IMR-90 (cell line): ENCODE data around the gene LRRC26. TPM values are rescaled to one million over a fixed set of nuclear protein-coding genes. Genes with fewer than 3 reads are reported as not detected.

Experiments used
- ATAC-seq: fragments of 200-7000 bp; cut with Tn5 transposase; 2 replicates; pipeline ENCODE4 v1.9.1; 2020; ENCODE audit warnings: low read depth, mild to moderate bottlenecking, moderate library complexity
- BruUV-seq: library from RNA; stranded (reverse); fragments of 400-500 nt; replicated peaks from 2 replicates; lab custom pipeline; 2021; lab: Mats Ljungman, UMichigan
- CTCF ChIA-PET: fragments of 300-600 bp; formaldehyde crosslinking; extraction: SDS; loops from one replicate; lab custom pipeline; 2021; ENCODE audit warnings: antibody characterized with exemption; lab: Yijun Ruan, JAX
- POLR2A ChIA-PET: fragments of 300-600 bp; sonication (Branson Sonifier 250); formaldehyde crosslinking; loops from one replicate; lab custom pipeline; 2022; ENCODE audit warnings: antibody characterized with exemption; ENCODE audit not compliant: unreplicated experiment; lab: Charles Lee
- DNase-seq: peaks from one replicate; pipeline ENCODE4 v3.0.0; 2013
- H2AFZ ChIP-seq: replicated peaks from 2 replicates; pipeline ENCODE3; 2013; ENCODE audit warnings: low read length, mild to moderate bottlenecking; ENCODE audit not compliant: poor library complexity
- H2AK5ac ChIP-seq: 2 replicates; pipeline ENCODE4 v1.6.1; 2013; ENCODE audit warnings: low read depth, low read length, inconsistent platforms
- H2AK9ac ChIP-seq: replicated peaks from 2 replicates; pipeline ENCODE3; 2013; ENCODE audit warnings: mild to moderate bottlenecking, low read depth, low read length, moderate library complexity; ENCODE audit not compliant: poor library complexity
- H2BK120ac ChIP-seq: 2 replicates; pipeline ENCODE4 v1.6.1; 2013; ENCODE audit warnings: low read depth, low read length, inconsistent platforms
- H2BK15ac ChIP-seq: 3 replicates; pipeline ENCODE4 v1.6.1; 2013; ENCODE audit warnings: low read depth, low read length, inconsistent platforms
- H2BK20ac ChIP-seq: 2 replicates; pipeline ENCODE4 v1.6.1; 2013; ENCODE audit warnings: low read depth, mild to moderate bottlenecking, inconsistent platforms, low read length, moderate library complexity
- H2BK5ac ChIP-seq: 2 replicates; pipeline ENCODE4 v1.6.1; 2013; ENCODE audit warnings: mild to moderate bottlenecking, low read depth, low read length, inconsistent platforms; ENCODE audit not compliant: poor library complexity, severe bottlenecking
- H3K14ac ChIP-seq: replicated peaks from 2 replicates; pipeline ENCODE4 v1.6.1; 2013; ENCODE audit warnings: low read depth, low read length, inconsistent platforms
- H3K18ac ChIP-seq: 2 replicates; pipeline ENCODE4 v1.6.1; 2013; ENCODE audit warnings: low read depth, low read length, control low read depth
- H3K23ac ChIP-seq: 2 replicates; pipeline ENCODE4 v1.6.1; 2013; ENCODE audit warnings: low read depth, low read length, inconsistent platforms
- H3K27ac ChIP-seq: 2 replicates; pipeline ENCODE4 v1.5.1; 2013; ENCODE audit warnings: mild to moderate bottlenecking, control low read depth, low read length; ENCODE audit not compliant: insufficient read depth
- H3K27me3 ChIP-seq: 2 replicates; pipeline ENCODE4 v1.6.1; 2013; ENCODE audit warnings: low read length; ENCODE audit not compliant: control insufficient read depth, insufficient read depth
- H3K36me3 ChIP-seq: 2 replicates; pipeline ENCODE4 v1.6.1; 2013; ENCODE audit warnings: low read length, mixed read lengths; ENCODE audit not compliant: control insufficient read depth, insufficient read depth
- H3K4ac ChIP-seq: 2 replicates; pipeline ENCODE4 v1.6.1; 2013; ENCODE audit warnings: low read depth, low read length, inconsistent platforms
- H3K4me1 ChIP-seq: 2 replicates; pipeline ENCODE4 v1.6.1; 2013; ENCODE audit warnings: low read length, mixed read lengths; ENCODE audit not compliant: control insufficient read depth, insufficient read depth
- H3K4me2 ChIP-seq: 2 replicates; pipeline ENCODE4 v1.6.1; 2013; ENCODE audit warnings: low read depth, mild to moderate bottlenecking, control low read depth, low read length, moderate library complexity
- H3K4me3 ChIP-seq: 2 replicates; pipeline ENCODE4 v1.5.1; 2013; ENCODE audit warnings: low read depth, mild to moderate bottlenecking, control low read depth, low read length, moderate library complexity; ENCODE audit not compliant: insufficient read depth
- H3K56ac ChIP-seq: 2 replicates; pipeline ENCODE4 v1.6.1; 2013; ENCODE audit warnings: low read length, inconsistent platforms; ENCODE audit not compliant: insufficient read depth; ENCODE audit errors: extremely low read depth
- H3K79me1 ChIP-seq, 2 experiments: 2 replicates each; pipeline ENCODE4 v1.6.1; 2013; ENCODE audit warnings: low read length in 2 of 2, inconsistent platforms in 1 of 2, low read depth in 1 of 2
- H3K9ac ChIP-seq: 2 replicates; pipeline ENCODE4 v1.6.1; 2013; ENCODE audit warnings: low read depth, low read length, control low read depth
- H3K9me1 ChIP-seq: 2 replicates; pipeline ENCODE4 v1.6.1; 2013; ENCODE audit warnings: low read length, inconsistent platforms; ENCODE audit not compliant: insufficient read depth
- H3K9me3 ChIP-seq: 2 replicates; pipeline ENCODE4 v1.6.1; 2013; ENCODE audit warnings: low read length; ENCODE audit not compliant: control insufficient read depth, insufficient read depth
- H4K20me1 ChIP-seq: 2 replicates; pipeline ENCODE4 v1.6.1; 2013; ENCODE audit warnings: low read length, inconsistent platforms; ENCODE audit not compliant: insufficient read depth
- H4K5ac ChIP-seq: 2 replicates; pipeline ENCODE4 v1.6.1; 2013; ENCODE audit warnings: mild to moderate bottlenecking, low read depth, low read length, control low read depth
- H4K8ac ChIP-seq, 2 experiments: 2 replicates each; pipeline ENCODE4 v1.6.1; 2013; ENCODE audit warnings: low read depth in 2 of 2, low read length in 2 of 2, control low read depth in 1 of 2, inconsistent platforms in 1 of 2
- H4K91ac ChIP-seq: 2 replicates; pipeline ENCODE4 v1.6.1; 2013; ENCODE audit warnings: low read depth, low read length, inconsistent platforms; ENCODE audit not compliant: insufficient read depth
- BHLHE40 ChIP-seq: fragments of 150-350 bp; IDR thresholded peaks from 2 replicates; pipeline ENCODE4 v1.6.1; 2016; ENCODE audit warnings: mild to moderate bottlenecking, low read depth, low read length
- CEBPB ChIP-seq: IDR thresholded peaks from 2 replicates; pipeline ENCODE4 v1.6.1; 2012; ENCODE audit warnings: low read depth, low read length, improper control_type of control experiment
- CHD1 ChIP-seq: IDR thresholded peaks from 2 replicates; pipeline ENCODE4 v1.6.1; 2012; ENCODE audit warnings: low read depth, low read length, improper control_type of control experiment
- CTCF ChIP-seq: conservative IDR thresholded peaks from 2 replicates; pipeline ENCODE4 v1.5.1; 2012; ENCODE audit warnings: mild to moderate bottlenecking, low read depth, low read length, improper control_type of control experiment
- ELK1 ChIP-seq: fragments of 150-350 bp; IDR thresholded peaks from 2 replicates; pipeline ENCODE4 v1.6.1; 2016; ENCODE audit warnings: low read depth, mild to moderate bottlenecking, low read length, moderate library complexity, borderline replicate concordance
- FOS ChIP-seq: fragments of 150-350 bp; IDR thresholded peaks from 2 replicates; pipeline ENCODE4 v1.6.1; 2016; ENCODE audit warnings: low read depth, low read length
- MAFK ChIP-seq: IDR thresholded peaks from 2 replicates; pipeline ENCODE4 v1.6.1; 2012; ENCODE audit warnings: low read depth, low read length, improper control_type of control experiment
- MAZ ChIP-seq: IDR thresholded peaks from 2 replicates; pipeline ENCODE4 v1.6.1; 2012; ENCODE audit warnings: low read depth, mild to moderate bottlenecking, low read length, improper control_type of control experiment, moderate library complexity, borderline replicate concordance
- MXI1 ChIP-seq: IDR thresholded peaks from 2 replicates; pipeline ENCODE4 v1.6.1; 2012; ENCODE audit warnings: low read depth, mild to moderate bottlenecking, low read length, moderate library complexity, borderline replicate concordance
- NFE2L2 ChIP-seq: fragments of 150-350 bp; IDR thresholded peaks from 2 replicates; pipeline ENCODE4 v1.6.1; 2016; ENCODE audit warnings: low read depth, mild to moderate bottlenecking, low read length
- POLR2A ChIP-seq: IDR thresholded peaks from 2 replicates; pipeline ENCODE4 v1.6.1; 2012; ENCODE audit warnings: mild to moderate bottlenecking, low read depth, low read length
- RAD21 ChIP-seq: IDR thresholded peaks from 2 replicates; pipeline ENCODE4 v1.6.1; 2012; ENCODE audit warnings: low read length, improper control_type of control experiment
- RCOR1 ChIP-seq: IDR thresholded peaks from 2 replicates; pipeline ENCODE4 v1.6.1; 2012; ENCODE audit warnings: mild to moderate bottlenecking, low read length, improper control_type of control experiment; ENCODE audit not compliant: insufficient replicate concordance
- RFX5 ChIP-seq: IDR thresholded peaks from 2 replicates; pipeline ENCODE4 v1.8.0; 2012; ENCODE audit warnings: low read depth, mild to moderate bottlenecking, low read length, moderate library complexity
- SMC3 ChIP-seq: fragments of 150-350 bp; IDR thresholded peaks from 2 replicates; pipeline ENCODE4 v1.6.1; 2016; ENCODE audit warnings: low read depth, mild to moderate bottlenecking, antibody characterized with exemption, low read length, moderate library complexity
- USF2 ChIP-seq: fragments of 150-350 bp; IDR thresholded peaks from 2 replicates; pipeline ENCODE4 v1.6.1; 2017; ENCODE audit warnings: mild to moderate bottlenecking, antibody characterized with exemption, low read length, low read depth
- WGBS, 2 experiments: methylation state at CpG; one replicate each; pipeline versions ENCODE4 v1.1.5 to v1.1.7; 2013; ENCODE audit warnings: missing lambda C conversion rate in 2 of 2; ENCODE audit not compliant: insufficient read length in 1 of 2; ENCODE audit errors: extremely low coverage in 2 of 2; 5-methylcytosine and 5-hydroxymethylcytosine counted together
- dilution Hi-C: fragments of 300-500 bp; cut with HindIII; formaldehyde crosslinking; loops from one replicate; pipeline ENCODE4 v1.14.3; 2018; ENCODE audit warnings: low sequenced_read_pairs; ENCODE audit not compliant: unreplicated experiment
- in situ Hi-C: fragments of 300-500 bp; cut with MboI; formaldehyde crosslinking; loops from 3 replicates; pipeline ENCODE4 v1.14.3; 2019; ENCODE audit warnings: low sequenced_read_pairs, inconsistent platforms, mixed read lengths
- intact Hi-C: fragments of 100-400 bp; cut with micrococcal nuclease; formaldehyde crosslinking; loops from 2 replicates; pipeline ENCODE4 v1.10.0; 2022
- polyA plus RNA-seq, 3 experiments: library from polyadenylated mRNA; depleted of rRNA; stranded (reverse); fragments of >200 nt; gene quantifications; 2 replicates each; pipeline ENCODE4 v1.2.3, GENCODE V29; 2012; ENCODE audit warnings: low replicate concordance in 1 of 3
- total RNA-seq: library from RNA; depleted of rRNA; stranded (reverse); fragments of >200 nt; gene quantifications from 2 replicates; pipeline ENCODE4 v1.2.3, GENCODE V29; 2012

The LRRC26 gene
- total and polyA plus RNA-seq, 2 of the 4 experiments (the other 2 are of a cell fraction): not detected

GRCh38 chr9:137178939-137179630 lies 9.2 kb upstream of the LRRC26 start:
- Histone ChIP-seq H2AK9ac (no peak overlapping the region), H4K91ac (no peak overlapping the region), H3K4me2 (no peak overlapping the region), H3K9me3 (no peaks in the 10 kb centered on the region), H3K4me3 (no peak overlapping the region), H4K8ac (no peak overlapping the region), H3K36me3 (peaks cover 58% of the 10 kb centered on the region), H2AK5ac (no peak overlapping the region), H3K4me1 (no peaks in the 10 kb centered on the region; the same call in 1 of the 2 replicates), H3K23ac (no peak overlapping the region), H3K14ac (no peak overlapping the region), H2BK120ac (no peak overlapping the region), H4K20me1 (no peaks in the 10 kb centered on the region; the same call in 1 of the 2 replicates), H2AFZ (no peak overlapping the region), H2BK15ac (no peak overlapping the region), H3K9ac (no peak overlapping the region), H2BK5ac (no peak overlapping the region), H3K4ac (no peak overlapping the region), H3K18ac (no peak overlapping the region), H4K5ac (no peak overlapping the region), H2BK20ac (no peak overlapping the region), H3K79me1 (no peaks in the 10 kb centered on the region; a peak in 1 of 4 replicates), H3K9me1 (0 out of 2 replicates have a peak, but pooled peaks cover 2% of the 10 kb centered on the region), H3K27ac (no peak overlapping the region), H3K56ac (no peak overlapping the region), H3K27me3 (no peaks in the 10 kb centered on the region)
- no peak for ATAC-seq
- DNase-seq: no peak
- CTCF ChIA-PET: no interaction called here
- intact Hi-C loops: no loop called here
- no TSS peak for BruUV-seq
- WGBS, 2 experiments: no CpG with 5 or more reads among the region's 19 CpGs
- dilution Hi-C loops: no loop called here
- TF ChIP-seq ELK1 (no peak), RCOR1 (no peak), POLR2A (no peak), FOS (no peak), MAFK (no peak), RFX5 (no peak), MXI1 (no peak), MAZ (no peak), RAD21 (no peak), USF2 (no peak), BHLHE40 (no peak), CEBPB (no peak), SMC3 (no peak), CHD1 (no peak), NFE2L2 (no peak), CTCF (no peak)
- POLR2A ChIA-PET: no interaction called here
- in situ Hi-C loops: no loop called here
